Gastroesophageal sphincter (tissue), 4 donors: ENCODE data around the gene MUSTN1. TPM values are rescaled to one million over a fixed set of nuclear protein-coding genes. Genes with fewer than 3 reads are reported as not detected.

Source experiments
- ATAC-seq: fragments of 150-250 bp; one replicate; pipeline ENCODE4 v1.9.1; 2016; ENCODE audit warnings: mild to moderate bottlenecking, moderate library complexity
- H3K27ac ChIP-seq, 4 donors: fragments of 200-600 bp; sonication (generic) in 3 of 4; 1 replicate in 3 of 4; 2 replicates in 1 of 4; pipeline ENCODE4 v1.5.1; 2016 to 2019
- H3K27me3 ChIP-seq: fragments of 200-600 bp; sonication (generic); one replicate; pipeline ENCODE4 v1.5.1; 2019
- H3K36me3 ChIP-seq, 2 donors: fragments of 200-600 bp; sonication (generic); one replicate each; pipeline ENCODE4 v1.5.1; 2019; ENCODE audit warnings: control low read depth in 1 of 2
- H3K4me1 ChIP-seq, 3 donors: fragments of 200-600 bp; sonication (generic); 1 replicate in 2 of 3; 2 replicates in 1 of 3; pipeline ENCODE4 v1.5.1; 2016 to 2019; ENCODE audit warnings: control low read depth in 2 of 3
- H3K4me3 ChIP-seq, 2 donors: fragments of 200-600 bp; sonication (generic); one replicate each; pipeline ENCODE4 v1.5.1; 2019; ENCODE audit warnings: mild to moderate bottlenecking in 1 of 2, moderate library complexity in 1 of 2
- H3K9me3 ChIP-seq, 3 donors: fragments of 200-600 bp; sonication (generic); one replicate each; pipeline ENCODE4 v1.5.1; 2017 to 2019; ENCODE audit warnings: control low read depth in 2 of 3
- CTCF ChIP-seq, 4 experiments: fragments of 200-600 bp in 2 of 4; fragments of 450-650 bp in 2 of 4; sonication (generic) in 1 of 4; IDR thresholded peaks; one replicate each; pipeline ENCODE4 v1.5.1; 2017 to 2019; ENCODE audit warnings: antibody characterized with exemption in 4 of 4, mild to moderate bottlenecking in 2 of 4, moderate library complexity in 2 of 4
- EP300 ChIP-seq: sonication (generic); formaldehyde crosslinking; IDR thresholded peaks from one replicate; pipeline ENCODE4 v1.6.1; 2017; ENCODE audit warnings: antibody characterized with exemption, mild to moderate bottlenecking
- POLR2A ChIP-seq, 2 donors: fragments of 450-650 bp; IDR thresholded peaks; one replicate each; pipeline ENCODE4 v1.6.1; 2017; ENCODE audit warnings: antibody characterized with exemption in 2 of 2, mild to moderate bottlenecking in 2 of 2, moderate library complexity in 1 of 2
- POLR2AphosphoS5 ChIP-seq: sonication (generic); formaldehyde crosslinking; IDR thresholded peaks from one replicate; pipeline ENCODE4 v1.6.1; 2017; ENCODE audit warnings: antibody characterized with exemption
- WGBS, 2 donors: methylation state at CpG; one replicate each; pipeline ENCODE4 v1.1.5; 2018; ENCODE audit warnings: low coverage in 1 of 2; 5-methylcytosine and 5-hydroxymethylcytosine counted together
- total RNA-seq, 4 donors: library from RNA; depleted of rRNA; stranded (reverse); fragments of >200 nt; gene quantifications; one replicate each; pipeline ENCODE4 v1.1.0, GENCODE V29; 2016

MUSTN1 gene
- total RNA-seq, 4 donors from 2014 or later, result 8.6 to 20.9 (median 16.6) TPM

- Histone ChIP-seq H3K9me3 (no peaks in the 10 kb centered on the region), H3K4me3 (no peak overlapping the region), H3K36me3 (no peaks in the 10 kb centered on the region), H3K27ac (no peak overlapping the region), H3K4me1 (no peaks in the 10 kb centered on the region), H3K27me3 (no peaks in the 10 kb centered on the region)
- TF ChIP-seq POLR2A (IDR thresholded peaks at IDR 0.05), result no peak
- TF ChIP-seq EP300, result no peak
- TF ChIP-seq POLR2AphosphoS5, result no peak
- TF ChIP-seq CTCF (IDR thresholded peaks at IDR 0.05), result no peak
- no peak for ATAC-seq
- 64 to 83% methylated on average over 1 to 7 of the region's 9 CpGs for WGBS, 2 donors
These were observed 40.9 kb downstream of the MUSTN1 start for GRCh38 chr3:52793702-52794611.

GRCh38 chr3:52792961-52793695 is 41.7 kb downstream of the MUSTN1 start:
- Histone ChIP-seq H3K4me3 (no peak overlapping the region), H3K27me3 (no peaks in the 10 kb centered on the region), H3K4me1 (no peaks in the 10 kb centered on the region), H3K9me3 (no peaks in the 10 kb centered on the region), H3K27ac (no peak overlapping the region), H3K36me3 (no peaks in the 10 kb centered on the region)
- WGBS, 2 donors, result 71 to 79% methylated on average over 3 to 12 of the region's 18 CpGs
- no peak for TF ChIP-seq POLR2A (IDR thresholded peaks at IDR 0.05)
- TF ChIP-seq CTCF (IDR thresholded peaks at IDR 0.05), result no peak
- TF ChIP-seq POLR2AphosphoS5, result no peak
- ATAC-seq, result no peak

GRCh38 chr3:52792413-52792812 is 42.4 kb downstream of the MUSTN1 start:
- no peaks in the 10 kb centered on the region for H3K9me3 ChIP-seq
- no peaks in the 10 kb centered on the region for H3K27me3 ChIP-seq
- H3K36me3 ChIP-seq, result no peaks in the 10 kb centered on the region
- no peak overlapping the region for H3K27ac ChIP-seq
- no peak for TF ChIP-seq EP300
- no peak for TF ChIP-seq POLR2AphosphoS5
- TF ChIP-seq CTCF (IDR thresholded peaks at IDR 0.05), result no peak
- TF ChIP-seq POLR2A (IDR thresholded peaks at IDR 0.05), result no peak
- WGBS, 2 donors, result 82% methylated on average over 2 of the region's 7 CpGs; no CpG with 5 or more reads in 1 of the 2 donors
- H3K4me1 ChIP-seq, result no peaks in the 10 kb centered on the region
- ATAC-seq, result no peak
- H3K4me3 ChIP-seq, result no peak overlapping the region

- no peaks in the 10 kb centered on the region for H3K36me3 ChIP-seq
- 67% methylated on average over 1 of the region's 4 CpGs; no CpG with 5 or more reads in 1 of the 2 donors for WGBS, 2 donors
These were observed 42.9 kb downstream of the MUSTN1 start for GRCh38 chr3:52791928-52792327.

More at GRCh38 chr3:52791928-52792327, 42.9 kb downstream of the MUSTN1 start:
- Histone ChIP-seq H3K27ac (no peak overlapping the region), H3K9me3 (no peaks in the 10 kb centered on the region), H3K4me1 (no peaks in the 10 kb centered on the region), H3K4me3 (no peak overlapping the region), H3K27me3 (no peaks in the 10 kb centered on the region)
- TF ChIP-seq POLR2AphosphoS5 (no peak), CTCF (IDR thresholded peaks at IDR 0.05) (no peak), EP300 (no peak), POLR2A (IDR thresholded peaks at IDR 0.05) (no peak)
- ATAC-seq, result no peak
